Measurements from ENCODE around the gene GIPR.

DNA sequence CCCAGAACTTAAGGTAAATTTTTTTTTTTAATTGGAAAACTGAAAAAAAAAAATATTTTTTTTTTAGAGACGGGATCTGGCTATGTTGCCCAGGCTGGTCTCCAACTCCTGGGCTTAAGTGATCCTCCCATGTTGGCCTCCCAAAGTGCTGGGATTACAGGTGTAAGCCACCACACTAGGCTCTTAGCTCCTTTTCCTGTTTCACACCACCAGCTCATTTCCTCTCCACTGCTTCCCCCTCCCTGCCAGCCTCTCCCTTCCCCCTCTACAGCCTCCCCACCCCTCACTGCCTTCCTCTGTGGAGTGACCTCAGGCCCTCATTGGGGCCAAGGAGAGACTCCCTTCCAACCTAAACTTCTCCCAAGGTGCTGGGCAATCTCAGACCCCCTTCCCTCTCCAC, 4.2 kb upstream of the GIPR start:
- TF ChIP-seq EZH2 (IDR thresholded peaks at IDR 0.05) (no peak), POLR2AphosphoS5 (IDR thresholded peaks at IDR 0.05; ENCODE audit: borderline replicate concordance, low read depth, low read length) (no peak), FOXP2 (optimal IDR thresholded peaks at IDR 0.05; ENCODE audit: control extremely low read depth, extremely low read length, insufficient read depth) (no peak)

Measured in SK-N-MC (cell line).